GM12801 (cell line): ENCODE measurements around the gene CHD2.

Source experiments
- TF ChIP-seq, protein P1 (sequence below): IDR thresholded peaks from one replicate; pipeline ENCODE4 v1.5.1; 2011; ENCODE audit warnings: control low read depth; ENCODE audit not compliant: insufficient read length; ENCODE audit errors: extremely low read depth

Gene CHD2

DNA sequence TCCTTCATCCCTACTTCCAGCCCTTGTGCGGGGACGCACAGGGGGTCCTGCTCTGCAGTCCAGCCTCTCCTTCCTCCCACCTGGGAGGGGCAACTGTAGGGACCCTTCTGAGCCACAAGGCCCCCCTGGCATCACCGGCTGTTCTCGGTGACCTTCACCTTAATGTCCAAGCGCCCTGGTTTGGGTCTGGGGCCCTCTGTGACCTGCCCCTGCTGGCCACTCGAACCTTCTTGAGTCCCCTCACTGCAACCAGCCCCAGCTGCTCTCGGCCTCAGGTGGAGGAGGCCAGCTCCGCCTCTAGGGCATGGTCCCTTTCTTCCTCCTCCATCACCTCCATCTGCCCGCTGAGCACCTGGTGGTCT, 131.0 kb downstream of the CHD2 start:
- TF ChIP-seq, protein P1, sequence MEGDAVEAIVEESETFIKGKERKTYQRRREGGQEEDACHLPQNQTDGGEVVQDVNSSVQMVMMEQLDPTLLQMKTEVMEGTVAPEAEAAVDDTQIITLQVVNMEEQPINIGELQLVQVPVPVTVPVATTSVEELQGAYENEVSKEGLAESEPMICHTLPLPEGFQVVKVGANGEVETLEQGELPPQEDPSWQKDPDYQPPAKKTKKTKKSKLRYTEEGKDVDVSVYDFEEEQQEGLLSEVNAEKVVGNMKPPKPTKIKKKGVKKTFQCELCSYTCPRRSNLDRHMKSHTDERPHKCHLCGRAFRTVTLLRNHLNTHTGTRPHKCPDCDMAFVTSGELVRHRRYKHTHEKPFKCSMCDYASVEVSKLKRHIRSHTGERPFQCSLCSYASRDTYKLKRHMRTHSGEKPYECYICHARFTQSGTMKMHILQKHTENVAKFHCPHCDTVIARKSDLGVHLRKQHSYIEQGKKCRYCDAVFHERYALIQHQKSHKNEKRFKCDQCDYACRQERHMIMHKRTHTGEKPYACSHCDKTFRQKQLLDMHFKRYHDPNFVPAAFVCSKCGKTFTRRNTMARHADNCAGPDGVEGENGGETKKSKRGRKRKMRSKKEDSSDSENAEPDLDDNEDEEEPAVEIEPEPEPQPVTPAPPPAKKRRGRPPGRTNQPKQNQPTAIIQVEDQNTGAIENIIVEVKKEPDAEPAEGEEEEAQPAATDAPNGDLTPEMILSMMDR, result no peak

DNA sequence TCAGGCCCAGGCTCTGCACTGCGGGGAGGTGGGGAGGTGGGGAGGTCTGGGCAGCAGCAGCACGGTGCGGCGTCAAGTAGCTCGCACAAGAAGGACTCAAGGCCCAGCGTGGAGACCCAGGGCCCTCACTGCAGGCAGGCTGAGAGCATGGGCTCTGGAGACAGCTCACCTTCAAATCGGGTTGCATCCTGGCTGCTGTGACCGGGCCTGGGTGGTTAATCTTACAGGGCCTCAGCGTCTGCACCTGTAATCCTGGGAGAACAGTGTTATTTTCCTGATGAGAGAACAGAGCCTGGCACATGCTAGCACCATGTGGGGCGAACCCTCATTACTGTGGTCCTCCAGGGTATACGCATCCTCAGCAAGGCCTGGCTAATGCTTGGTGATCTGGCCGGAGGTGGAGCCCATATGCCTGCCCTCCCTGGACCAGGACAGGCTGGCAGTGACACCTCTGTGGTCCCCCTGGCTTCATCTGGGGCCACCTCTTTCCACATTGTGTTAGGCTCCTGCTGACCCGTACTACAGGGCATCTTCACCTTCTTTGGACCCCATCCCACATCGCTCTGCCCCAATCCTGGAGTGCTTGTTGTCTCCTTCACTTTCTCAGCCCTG, 133.4 kb downstream of the CHD2 start:
- TF ChIP-seq, protein P1, result no peak

DNA sequence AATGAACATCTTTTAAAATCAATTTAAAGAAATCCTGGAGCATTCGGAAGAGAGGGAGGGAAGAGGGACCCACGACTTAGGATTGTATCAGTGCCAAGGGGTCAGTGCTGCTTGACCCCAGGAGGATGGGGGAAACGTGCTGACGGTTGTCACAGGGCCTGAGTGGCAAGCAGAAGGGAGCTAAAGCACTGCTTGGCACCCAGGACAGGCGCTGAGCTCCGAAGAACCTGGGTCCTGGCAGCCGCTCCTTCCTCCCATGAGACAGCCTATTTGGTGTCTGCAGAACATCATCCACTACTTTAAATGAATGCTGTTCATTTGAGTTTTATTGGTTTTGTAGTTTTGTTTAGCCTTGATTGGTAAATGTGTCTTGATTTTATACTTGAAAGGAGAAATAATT, 134.4 kb downstream of the CHD2 start:
- TF ChIP-seq, protein P1, result no peak

DNA sequence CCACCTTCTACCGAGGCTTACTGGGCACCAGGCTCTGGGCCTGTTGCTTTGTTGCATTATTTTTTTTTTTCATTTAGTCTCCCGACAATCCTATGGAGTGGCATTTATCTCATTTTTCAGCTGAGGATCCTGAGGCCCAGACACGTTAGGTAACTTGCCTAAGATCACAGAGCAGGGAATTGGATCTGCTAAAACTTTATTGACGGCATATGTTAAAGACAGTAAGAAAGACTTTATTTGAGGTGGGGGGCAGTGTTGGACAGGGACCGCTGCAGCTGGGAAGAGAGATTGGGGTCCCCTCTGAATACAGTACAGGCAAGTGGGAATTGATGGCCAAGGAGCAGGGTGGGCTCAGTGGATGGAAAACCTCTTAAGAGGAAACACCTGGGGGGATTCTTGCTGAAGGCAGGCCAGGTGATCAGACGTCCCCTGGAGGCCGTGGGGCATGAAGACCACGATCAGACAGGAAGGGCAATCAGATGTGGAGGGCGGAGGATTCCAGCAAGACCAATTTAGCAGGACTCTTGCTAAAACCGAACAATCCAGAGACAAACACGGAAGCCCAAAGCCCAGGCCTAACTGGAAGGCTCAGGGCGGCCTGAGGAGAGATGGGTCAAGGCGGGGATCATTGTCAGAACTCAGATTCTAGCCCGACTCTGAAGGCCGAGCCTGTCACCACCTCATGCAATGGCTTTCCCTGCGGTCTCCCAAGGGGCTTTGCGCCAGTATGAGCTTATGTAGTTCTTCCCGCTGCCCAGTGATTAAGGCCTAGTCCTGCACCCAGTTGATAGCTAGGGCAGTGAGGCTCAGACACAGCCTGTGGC, 135.2 kb downstream of the CHD2 start:
- TF ChIP-seq, protein P1, result no peak

DNA sequence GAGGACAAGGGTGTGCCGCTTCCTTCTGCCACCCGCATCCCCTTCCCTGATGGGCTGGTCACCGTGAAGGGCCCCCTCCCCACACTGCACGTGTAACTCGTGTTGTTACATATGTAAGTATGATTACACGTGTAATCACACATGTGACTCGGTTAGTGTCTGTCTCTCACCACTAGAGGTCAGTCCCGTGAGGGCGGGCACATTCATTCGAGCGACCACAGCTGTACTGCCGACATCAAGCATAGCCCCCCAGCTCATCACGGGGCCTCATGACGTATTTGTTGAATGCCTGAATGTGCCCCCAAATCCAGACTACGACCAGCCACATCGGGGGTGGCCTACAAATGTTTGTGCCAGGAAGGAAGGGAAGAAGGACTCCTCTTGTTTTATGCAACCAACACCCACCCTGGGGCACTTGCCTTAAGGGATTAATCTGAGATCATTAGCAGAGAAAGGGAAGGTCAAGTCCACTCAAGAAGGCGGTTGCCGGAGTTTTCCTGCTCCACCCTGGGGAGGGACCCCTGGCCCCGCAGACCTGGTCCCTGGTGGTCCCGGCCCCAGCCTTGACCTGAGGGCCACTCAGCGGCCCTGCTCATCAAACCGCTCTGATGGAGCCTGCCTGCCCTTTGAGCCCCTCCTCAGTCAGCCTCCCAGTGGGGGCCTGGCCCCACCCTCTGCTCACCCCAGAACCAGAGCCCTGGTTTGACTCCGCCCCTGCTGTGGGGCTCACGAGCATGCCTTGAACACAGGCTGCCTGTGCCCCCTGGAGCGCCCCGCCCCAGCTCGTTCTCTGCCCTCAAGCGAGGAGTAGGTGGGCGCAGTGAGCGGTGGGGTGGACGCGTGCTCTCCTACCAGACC, 136.1 kb downstream of the CHD2 start:
- TF ChIP-seq, protein P1, result peak; percentile 25

DNA sequence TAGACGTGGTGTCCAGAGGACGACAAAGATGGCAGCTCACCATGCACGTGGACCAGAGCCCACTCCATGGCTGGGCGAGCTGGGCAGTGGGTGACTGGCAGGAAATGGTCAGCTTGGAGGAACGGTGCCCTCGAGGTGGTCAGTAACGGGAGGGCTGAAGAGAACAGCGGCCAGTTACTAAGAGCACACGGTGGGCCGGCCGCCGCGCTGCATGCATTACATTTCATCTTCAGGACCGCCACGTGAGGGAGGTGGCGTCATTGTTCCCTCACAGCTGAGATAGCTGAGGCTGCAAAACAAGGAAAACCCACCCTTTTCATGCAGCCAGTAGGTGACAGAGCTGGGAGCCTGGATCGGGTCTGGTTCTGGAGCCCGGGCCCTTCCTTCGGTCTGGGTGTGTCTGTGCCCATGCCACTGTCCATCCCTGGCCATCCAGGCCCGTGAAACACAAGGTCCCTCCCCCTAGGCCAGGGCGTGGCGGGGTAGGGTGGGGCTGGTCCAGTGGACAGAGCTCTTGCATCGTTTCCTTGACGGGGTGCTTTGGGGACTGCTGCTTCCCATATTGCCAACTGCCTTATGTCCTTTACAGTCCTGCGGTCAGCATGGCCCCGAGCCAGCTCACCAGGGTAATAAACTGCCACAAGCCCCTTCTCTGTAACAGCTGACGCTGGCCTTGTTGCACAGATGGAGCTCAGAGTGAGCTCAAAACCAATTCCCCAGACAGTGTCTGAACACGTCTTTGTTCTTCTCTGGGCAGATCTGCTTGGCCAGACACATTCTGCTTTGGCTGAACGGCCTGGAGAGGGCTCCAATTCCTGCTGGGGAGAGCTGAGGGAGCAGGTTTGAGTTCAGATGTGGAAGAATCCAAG, 137.1 kb downstream of the CHD2 start:
- TF ChIP-seq, protein P1, result no peak
